A673 (cell line): Measurements from ENCODE around the gene FCRL6. TPM values are rescaled to one million over a fixed set of nuclear protein-coding genes. Genes with fewer than 3 reads are reported as not detected.

Source experiments
- BruUV-seq: library from RNA; stranded (reverse); fragments of 400-500 nt; replicated peaks from 2 replicates; lab custom pipeline; 2021; lab: Mats Ljungman, UMichigan
- CTCF ChIA-PET: fragments of 300-600 bp; sonication (Branson Sonifier 250); formaldehyde crosslinking; loops from one replicate; lab custom pipeline; 2022; ENCODE audit warnings: antibody characterized with exemption; lab: Charles Lee
- POLR2A ChIA-PET: fragments of 300-600 bp; sonication (Branson Sonifier 250); formaldehyde crosslinking; loops from one replicate; lab custom pipeline; 2022; ENCODE audit warnings: antibody characterized with exemption; ENCODE audit not compliant: low non-redundant PET; lab: Charles Lee
- DNase-seq: peaks from one replicate; pipeline ENCODE4 v3.0.0-alpha.2; 2015; ENCODE audit warnings: low spot score
- H3K27ac ChIP-seq: fragments of 200-600 bp; sonication (generic); 2 replicates; pipeline ENCODE4 v1.5.1; 2016; ENCODE audit warnings: mixed run types, low read depth, mild to moderate bottlenecking, mixed read lengths, antibody characterized with exemption, low read length; ENCODE audit not compliant: poor library complexity, severe bottlenecking
- H3K27me3 ChIP-seq: fragments of 200-600 bp; sonication (generic); replicated peaks from 2 replicates; pipeline ENCODE4 v1.6.1; 2017; ENCODE audit warnings: mixed run types, low read depth, mild to moderate bottlenecking, mixed read lengths, antibody characterized with exemption, low read length; ENCODE audit not compliant: insufficient read depth, poor library complexity
- H3K36me3 ChIP-seq: fragments of 200-600 bp; sonication (generic); 2 replicates; pipeline ENCODE4 v1.6.1; 2016; ENCODE audit warnings: mixed run types, mild to moderate bottlenecking, mixed read lengths, antibody characterized with exemption, low read length; ENCODE audit not compliant: insufficient read depth, poor library complexity, severe bottlenecking
- H3K4me1 ChIP-seq: fragments of 200-600 bp; sonication (generic); 2 replicates; pipeline ENCODE4 v1.6.1; 2017; ENCODE audit warnings: mixed run types, mild to moderate bottlenecking, mixed read lengths, antibody characterized with exemption, low read length; ENCODE audit not compliant: insufficient read depth, poor library complexity, severe bottlenecking
- H3K4me3 ChIP-seq: fragments of 200-600 bp; sonication (generic); 2 replicates; pipeline ENCODE4 v1.5.1; 2016; ENCODE audit warnings: low read depth, mixed run types, mild to moderate bottlenecking, mixed read lengths, low read length; ENCODE audit not compliant: poor library complexity, severe bottlenecking
- H3K9me3 ChIP-seq: fragments of 200-600 bp; sonication (generic); 2 replicates; pipeline ENCODE4 v1.6.1; 2016; ENCODE audit warnings: mixed run types, low read depth, mild to moderate bottlenecking, mixed read lengths, antibody characterized with exemption, low read length; ENCODE audit not compliant: poor library complexity, severe bottlenecking
- CTCF ChIP-seq: fragments of 300-800, 200-600 bp; sonication (generic); conservative IDR thresholded peaks from 2 replicates; pipeline ENCODE4 v1.5.1; 2017; ENCODE audit warnings: low read depth, mild to moderate bottlenecking, antibody characterized with exemption, low read length, moderate library complexity, mixed read lengths
- EZH2 ChIP-seq: fragments of 200-600 bp; sonication (generic); IDR thresholded peaks from 2 replicates; pipeline ENCODE4 v1.6.1; 2017; ENCODE audit warnings: borderline replicate concordance, low read depth, mild to moderate bottlenecking, mixed read lengths, antibody characterized with exemption, low read length; ENCODE audit not compliant: poor library complexity, severe bottlenecking
- intact Hi-C: fragments of 100-400 bp; cut with micrococcal nuclease; formaldehyde crosslinking; loops from one replicate; pipeline ENCODE4 v1.10.0; 2022; ENCODE audit not compliant: unreplicated experiment
- total RNA-seq: library from RNA; stranded (reverse); gene quantifications from 2 replicates; pipeline ENCODE4 v1.2.3, GENCODE V29; 2021

Gene FCRL6
- total RNA-seq, 1 experiment from 2014 or later = 0.15 TPM

- Histone ChIP-seq H3K36me3 (no peaks in the 10 kb centered on the region), H3K27me3 (no peaks in the 10 kb centered on the region), H3K9me3 (no peaks in the 10 kb centered on the region), H3K4me1 (peaks cover 6% of the 10 kb centered on the region), H3K4me3 (no peak overlapping the region), H3K27ac (no peak overlapping the region)
- ChIA-PET POLR2A (no interaction called here), CTCF (interaction anchor here (1.1 kb wide), 1 partner anchor 12 kb away, joined by 4 read pairs; no protein-coding TSS in a partner anchor)
- no peak for TF ChIP-seq EZH2
- TF ChIP-seq CTCF = no peak
- no TSS peak for BruUV-seq
- peak; percentile 39 for DNase-seq
- intact Hi-C loops = no loop called here
These were observed 15.7 kb upstream of the FCRL6 start for GRCh38 chr1:159786465-159786864.

GRCh38 chr1:159786966-159787365 is 15.2 kb upstream of the FCRL6 start:
- no peak overlapping the region for H3K27ac ChIP-seq
- DNase-seq = no peak
- no peak overlapping the region for H3K4me3 ChIP-seq
- H3K4me1 ChIP-seq = peaks cover 6% of the 10 kb centered on the region
- intact Hi-C loops = no loop called here
- H3K36me3 ChIP-seq = no peaks in the 10 kb centered on the region
- H3K27me3 ChIP-seq = no peaks in the 10 kb centered on the region
- CTCF ChIA-PET = interaction anchor here (1.1 kb wide), 1 partner anchor 12 kb away, joined by 4 read pairs; no protein-coding TSS in a partner anchor
- H3K9me3 ChIP-seq = no peaks in the 10 kb centered on the region
- TF ChIP-seq EZH2 = no peak
- TF ChIP-seq CTCF = no peak
- BruUV-seq = no TSS peak
- POLR2A ChIA-PET = no interaction called here

- no peaks in the 10 kb centered on the region for H3K27me3 ChIP-seq
- no peak overlapping the region for H3K27ac ChIP-seq
- TF ChIP-seq CTCF (peak; percentile 70), EZH2 (no peak)
- POLR2A ChIA-PET = no interaction called here
- H3K4me3 ChIP-seq = no peak overlapping the region
- CTCF ChIA-PET = interaction anchor here (0.7 to 1.4 kb wide), 5 partner anchors 8 to 102 kb away, joined by 3 to 9 read pairs (median 4); partner anchors contain the start of gene DUSP23
- H3K9me3 ChIP-seq = no peaks in the 10 kb centered on the region
- no peaks in the 10 kb centered on the region for H3K36me3 ChIP-seq
- no TSS peak for BruUV-seq
- DNase-seq = peak; percentile 54
- H3K4me1 ChIP-seq = peaks cover 6% of the 10 kb centered on the region
- intact Hi-C loops = no loop called here
These were observed 11.8 kb upstream of the FCRL6 start for GRCh38 chr1:159790237-159790917.
